NCI-H748 (cell line): ENCODE data around the gene KIF21B.

ENCODE experiments used
- DNase-seq: peaks from one replicate; lab custom pipeline; 2025; ENCODE audit not compliant: unreplicated experiment; lab: John Stamatoyannopoulos, UW

The KIF21B gene

GRCh38 chr1:200998323-200998722 is 25.2 kb downstream of the KIF21B start:
- no peak for DNase-seq

GRCh38 chr1:200992382-200993048 is 31.0 kb downstream of the KIF21B start:
- DNase-seq: peak; percentile 84

GRCh38 chr1:200991097-200991614 is 32.4 kb downstream of the KIF21B start:
- DNase-seq: no peak

GRCh38 chr1:200990114-200990513 is 33.4 kb downstream of the KIF21B start:
- no peak for DNase-seq

GRCh38 chr1:200989337-200989736 is 34.2 kb downstream of the KIF21B start:
- no peak for DNase-seq

- no peak for DNase-seq
Measured at GRCh38 chr1:200988693-200989092, 34.8 kb downstream of the KIF21B start.

GRCh38 chr1:200985481-200985880 is 38.0 kb downstream of the KIF21B start:
- DNase-seq: no peak

GRCh38 chr1:200983035-200983561 is 40.4 kb downstream of the KIF21B start:
- DNase-seq: no peak

GRCh38 chr1:200982071-200982945 is 41.2 kb downstream of the KIF21B start:
- DNase-seq: no peak

- DNase-seq: no peak
Measured at GRCh38 chr1:200981278-200981677, 42.2 kb downstream of the KIF21B start.

- DNase-seq: no peak
Measured at GRCh38 chr1:200980873-200981272, 42.6 kb downstream of the KIF21B start.

- no peak for DNase-seq
Measured at GRCh38 chr1:200980452-200980772, 43.1 kb downstream of the KIF21B start.

GRCh38 chr1:200979574-200980451 is 43.7 kb downstream of the KIF21B start:
- peak; percentile 37 for DNase-seq

GRCh38 chr1:200977071-200977754 is 46.3 kb downstream of the KIF21B start:
- DNase-seq: no peak

GRCh38 chr1:200976634-200977033 is 46.9 kb downstream of the KIF21B start:
- no peak for DNase-seq

- no peak for DNase-seq
Measured at GRCh38 chr1:200975458-200975857, 48.1 kb downstream of the KIF21B start.

GRCh38 chr1:200974711-200975110 is 48.8 kb downstream of the KIF21B start:
- no peak for DNase-seq

GRCh38 chr1:200973937-200974657 is 49.4 kb downstream of the KIF21B start:
- DNase-seq: peak; percentile 4

- DNase-seq: no peak
Measured at GRCh38 chr1:200972985-200973742, 50.4 kb downstream of the KIF21B start.
